ENCODE data around the gene CLTA. TPM values are rescaled to one million over a fixed set of nuclear protein-coding genes. Genes with fewer than 3 reads are reported as not detected.

CLTA gene
- polyA plus RNA-seq, 1 of the 3 experiments (the other 2 are of a cell fraction): 260 TPM

DNA sequence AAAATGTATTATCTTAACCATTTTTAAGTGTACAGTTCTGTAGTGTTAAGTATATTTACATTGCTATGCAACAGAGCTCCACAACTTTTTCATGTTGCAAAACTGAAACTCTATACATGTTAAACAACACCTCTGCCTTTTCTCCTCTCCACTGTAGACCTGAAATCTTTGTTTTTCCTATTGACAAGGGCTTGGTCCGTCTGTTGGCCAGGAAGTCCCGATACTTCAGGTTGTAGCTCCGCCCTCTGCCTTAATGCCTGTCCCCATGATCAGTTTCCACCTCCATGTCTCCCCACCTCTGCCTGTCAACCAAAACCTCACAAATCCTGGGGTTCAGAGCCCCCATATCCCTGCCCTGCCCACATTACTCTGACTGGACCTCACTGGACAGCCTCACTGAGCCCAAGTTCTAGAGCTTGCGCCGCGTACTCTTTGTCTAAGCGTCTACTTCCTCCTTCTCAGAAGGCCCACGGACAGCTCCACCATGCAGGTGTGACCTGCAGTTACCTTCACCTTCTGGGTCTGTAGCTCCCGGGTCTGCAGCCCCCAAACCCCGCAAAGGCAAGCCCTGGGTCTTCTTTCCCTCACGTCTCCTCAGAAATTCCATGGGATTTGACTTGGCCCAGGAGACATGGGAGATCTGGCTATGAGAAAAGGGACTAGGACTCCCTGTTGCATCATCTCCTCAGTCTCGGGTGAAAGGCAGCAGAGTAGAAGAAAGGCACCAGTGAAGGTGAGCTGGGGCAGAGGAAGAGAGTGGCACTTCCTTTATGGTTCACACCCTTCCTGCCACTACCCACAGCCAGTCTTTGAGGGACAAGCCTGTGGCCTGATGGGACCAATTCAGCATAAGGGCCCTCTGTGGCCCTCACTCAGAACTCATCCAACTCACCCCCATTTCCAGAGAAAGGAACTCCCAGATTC is 46.1 kb upstream of the CLTA start (continued):
- no peak for TF ChIP-seq MXI1 (IDR thresholded peaks at IDR 0.05; ENCODE audit: low read depth, low read length)
- TF ChIP-seq, protein P1, sequence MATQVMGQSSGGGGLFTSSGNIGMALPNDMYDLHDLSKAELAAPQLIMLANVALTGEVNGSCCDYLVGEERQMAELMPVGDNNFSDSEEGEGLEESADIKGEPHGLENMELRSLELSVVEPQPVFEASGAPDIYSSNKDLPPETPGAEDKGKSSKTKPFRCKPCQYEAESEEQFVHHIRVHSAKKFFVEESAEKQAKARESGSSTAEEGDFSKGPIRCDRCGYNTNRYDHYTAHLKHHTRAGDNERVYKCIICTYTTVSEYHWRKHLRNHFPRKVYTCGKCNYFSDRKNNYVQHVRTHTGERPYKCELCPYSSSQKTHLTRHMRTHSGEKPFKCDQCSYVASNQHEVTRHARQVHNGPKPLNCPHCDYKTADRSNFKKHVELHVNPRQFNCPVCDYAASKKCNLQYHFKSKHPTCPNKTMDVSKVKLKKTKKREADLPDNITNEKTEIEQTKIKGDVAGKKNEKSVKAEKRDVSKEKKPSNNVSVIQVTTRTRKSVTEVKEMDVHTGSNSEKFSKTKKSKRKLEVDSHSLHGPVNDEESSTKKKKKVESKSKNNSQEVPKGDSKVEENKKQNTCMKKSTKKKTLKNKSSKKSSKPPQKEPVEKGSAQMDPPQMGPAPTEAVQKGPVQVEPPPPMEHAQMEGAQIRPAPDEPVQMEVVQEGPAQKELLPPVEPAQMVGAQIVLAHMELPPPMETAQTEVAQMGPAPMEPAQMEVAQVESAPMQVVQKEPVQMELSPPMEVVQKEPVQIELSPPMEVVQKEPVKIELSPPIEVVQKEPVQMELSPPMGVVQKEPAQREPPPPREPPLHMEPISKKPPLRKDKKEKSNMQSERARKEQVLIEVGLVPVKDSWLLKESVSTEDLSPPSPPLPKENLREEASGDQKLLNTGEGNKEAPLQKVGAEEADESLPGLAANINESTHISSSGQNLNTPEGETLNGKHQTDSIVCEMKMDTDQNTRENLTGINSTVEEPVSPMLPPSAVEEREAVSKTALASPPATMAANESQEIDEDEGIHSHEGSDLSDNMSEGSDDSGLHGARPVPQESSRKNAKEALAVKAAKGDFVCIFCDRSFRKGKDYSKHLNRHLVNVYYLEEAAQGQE (IDR thresholded peaks at IDR 0.05; ENCODE audit: low read depth, low read length): no peak

DNA sequence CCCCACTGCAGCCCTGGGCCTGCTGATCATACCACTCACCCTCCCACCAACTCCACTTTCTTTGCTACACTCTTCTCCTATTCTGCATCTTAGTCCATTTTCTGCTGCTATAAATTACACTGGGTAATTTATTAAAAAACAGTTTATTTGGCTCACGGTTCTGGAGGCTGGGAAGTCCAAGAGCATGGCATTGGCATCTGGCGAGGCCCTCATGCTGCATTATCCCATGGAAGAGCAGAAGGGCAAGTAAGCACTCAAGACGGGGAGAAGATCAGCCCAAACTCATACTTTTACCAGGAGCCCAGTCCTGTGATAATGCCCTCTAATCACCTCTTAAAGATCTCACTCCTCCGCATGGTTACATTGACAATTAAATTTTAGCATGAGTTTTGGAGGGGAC is 44.8 kb upstream of the CLTA start:
- peaks cover 19 to 27% of the 10 kb centered on the region in 2 experiments; a peak in 3 of 4 replicates for H3K4me1 ChIP-seq (ENCODE audit: control insufficient read depth in 1 of 2, insufficient read depth in 2 of 2, low read depth in 1 of 2, low read length in 1 of 2)
- no peak for DNase-seq
- no peaks in the 10 kb centered on the region for H3K9me2 ChIP-seq
- no peak overlapping the region for H3K4me3 ChIP-seq (ENCODE audit: low read depth in 2 of 2, low read length in 1 of 2)
- ChIA-PET POLR2A (no interaction called here), CTCF (interaction anchor here (7.0 kb wide), 1 partner anchor 19 kb away, joined by 105 read pairs; no protein-coding TSS in a partner anchor)
- peaks cover 0 to 29% of the 10 kb centered on the region in 2 experiments for H3K36me3 ChIP-seq (replicated peaks in 1 of 2; ENCODE audit: control insufficient read depth in 1 of 2, insufficient read depth in 2 of 2, low read length in 1 of 2)
- H4K20me1 ChIP-seq (ENCODE audit: insufficient read depth): no peaks in the 10 kb centered on the region; the same call in 1 of the 2 replicates
- no peak overlapping the region for H3K27ac ChIP-seq (ENCODE audit: low read depth in 2 of 2, low read length in 1 of 2)
- H3K9me3 ChIP-seq: no peaks in the 10 kb centered on the region
- H2AFZ ChIP-seq (ENCODE audit: low read depth): no peak overlapping the region
- peaks cover 16% of the 10 kb centered on the region; the same call in 1 of the 2 replicates for H3K79me2 ChIP-seq (ENCODE audit: insufficient read depth)
- H3K9ac ChIP-seq: no peak overlapping the region
- H3F3A ChIP-seq (replicated peaks; ENCODE audit: insufficient read depth): peaks cover 32% of the 10 kb centered on the region
- 94% methylated on average over 4 of the region's 4 CpGs for WGBS (ENCODE audit: low lambda C conversion rate)
- TF ChIP-seq, protein P1 (IDR thresholded peaks at IDR 0.05; ENCODE audit: low read depth, low read length): no peak
- TF ChIP-seq FOXM1 (IDR thresholded peaks at IDR 0.05; ENCODE audit: low read depth) (no peak), RCOR1 (IDR thresholded peaks at IDR 0.05; ENCODE audit: low read length) (no peak), FOSL2 (IDR thresholded peaks at IDR 0.05; ENCODE audit: borderline replicate concordance, low read depth) (no peak), TAF1 (IDR thresholded peaks at IDR 0.05; ENCODE audit: borderline replicate concordance, low read depth, low read length) (no peak), JUND (IDR thresholded peaks at IDR 0.05) (no peak), EZH2phosphoT487 (IDR thresholded peaks at IDR 0.05; ENCODE audit: borderline replicate concordance, low read depth) (no peak), SIN3A (IDR thresholded peaks at IDR 0.05; ENCODE audit: borderline replicate concordance, low read depth, low read length) (no peak), CHD2 (IDR thresholded peaks at IDR 0.05; ENCODE audit: low read length, partially characterized antibody) (no peak)
- TF ChIP-seq, protein P2, sequence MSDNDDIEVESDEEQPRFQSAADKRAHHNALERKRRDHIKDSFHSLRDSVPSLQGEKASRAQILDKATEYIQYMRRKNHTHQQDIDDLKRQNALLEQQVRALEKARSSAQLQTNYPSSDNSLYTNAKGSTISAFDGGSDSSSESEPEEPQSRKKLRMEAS (IDR thresholded peaks at IDR 0.05; ENCODE audit: low read depth): no peak
- TF ChIP-seq, protein P3, sequence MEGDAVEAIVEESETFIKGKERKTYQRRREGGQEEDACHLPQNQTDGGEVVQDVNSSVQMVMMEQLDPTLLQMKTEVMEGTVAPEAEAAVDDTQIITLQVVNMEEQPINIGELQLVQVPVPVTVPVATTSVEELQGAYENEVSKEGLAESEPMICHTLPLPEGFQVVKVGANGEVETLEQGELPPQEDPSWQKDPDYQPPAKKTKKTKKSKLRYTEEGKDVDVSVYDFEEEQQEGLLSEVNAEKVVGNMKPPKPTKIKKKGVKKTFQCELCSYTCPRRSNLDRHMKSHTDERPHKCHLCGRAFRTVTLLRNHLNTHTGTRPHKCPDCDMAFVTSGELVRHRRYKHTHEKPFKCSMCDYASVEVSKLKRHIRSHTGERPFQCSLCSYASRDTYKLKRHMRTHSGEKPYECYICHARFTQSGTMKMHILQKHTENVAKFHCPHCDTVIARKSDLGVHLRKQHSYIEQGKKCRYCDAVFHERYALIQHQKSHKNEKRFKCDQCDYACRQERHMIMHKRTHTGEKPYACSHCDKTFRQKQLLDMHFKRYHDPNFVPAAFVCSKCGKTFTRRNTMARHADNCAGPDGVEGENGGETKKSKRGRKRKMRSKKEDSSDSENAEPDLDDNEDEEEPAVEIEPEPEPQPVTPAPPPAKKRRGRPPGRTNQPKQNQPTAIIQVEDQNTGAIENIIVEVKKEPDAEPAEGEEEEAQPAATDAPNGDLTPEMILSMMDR (IDR thresholded peaks at IDR 0.05): no peak
- TF ChIP-seq, protein P4, sequence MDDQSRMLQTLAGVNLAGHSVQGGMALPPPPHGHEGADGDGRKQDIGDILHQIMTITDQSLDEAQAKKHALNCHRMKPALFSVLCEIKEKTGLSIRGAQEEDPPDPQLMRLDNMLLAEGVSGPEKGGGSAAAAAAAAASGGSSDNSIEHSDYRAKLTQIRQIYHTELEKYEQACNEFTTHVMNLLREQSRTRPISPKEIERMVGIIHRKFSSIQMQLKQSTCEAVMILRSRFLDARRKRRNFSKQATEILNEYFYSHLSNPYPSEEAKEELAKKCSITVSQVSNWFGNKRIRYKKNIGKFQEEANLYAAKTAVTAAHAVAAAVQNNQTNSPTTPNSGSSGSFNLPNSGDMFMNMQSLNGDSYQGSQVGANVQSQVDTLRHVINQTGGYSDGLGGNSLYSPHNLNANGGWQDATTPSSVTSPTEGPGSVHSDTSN (IDR thresholded peaks at IDR 0.05): no peak
- TF ChIP-seq, protein P5, sequence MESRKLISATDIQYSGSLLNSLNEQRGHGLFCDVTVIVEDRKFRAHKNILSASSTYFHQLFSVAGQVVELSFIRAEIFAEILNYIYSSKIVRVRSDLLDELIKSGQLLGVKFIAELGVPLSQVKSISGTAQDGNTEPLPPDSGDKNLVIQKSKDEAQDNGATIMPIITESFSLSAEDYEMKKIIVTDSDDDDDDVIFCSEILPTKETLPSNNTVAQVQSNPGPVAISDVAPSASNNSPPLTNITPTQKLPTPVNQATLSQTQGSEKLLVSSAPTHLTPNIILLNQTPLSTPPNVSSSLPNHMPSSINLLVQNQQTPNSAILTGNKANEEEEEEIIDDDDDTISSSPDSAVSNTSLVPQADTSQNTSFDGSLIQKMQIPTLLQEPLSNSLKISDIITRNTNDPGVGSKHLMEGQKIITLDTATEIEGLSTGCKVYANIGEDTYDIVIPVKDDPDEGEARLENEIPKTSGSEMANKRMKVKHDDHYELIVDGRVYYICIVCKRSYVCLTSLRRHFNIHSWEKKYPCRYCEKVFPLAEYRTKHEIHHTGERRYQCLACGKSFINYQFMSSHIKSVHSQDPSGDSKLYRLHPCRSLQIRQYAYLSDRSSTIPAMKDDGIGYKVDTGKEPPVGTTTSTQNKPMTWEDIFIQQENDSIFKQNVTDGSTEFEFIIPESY (IDR thresholded peaks at IDR 0.05; ENCODE audit: borderline replicate concordance, low read depth): no peak
- no peak overlapping the region for H3K4me2 ChIP-seq
- H3K27me3 ChIP-seq (ENCODE audit: insufficient read depth): no peaks in the 10 kb centered on the region

All from SK-N-SH (cell line).